Activated CD8-positive, alpha-beta memory T cell treated with anti-CD3 and anti-CD28 coated beads, Interleukin-2, amount 10 ng/mL, durations not matched to agents 7 days and 5 days (primary cell): ENCODE measurements around the gene CACNA2D3. TPM values are rescaled to one million over a fixed set of nuclear protein-coding genes. Genes with fewer than 3 reads are reported as not detected.

Experiments
- ATAC-seq: fragments of 150-1000 bp; cut with Tn5 transposase; one replicate; pipeline ENCODE4 v1.10.0; 2021; ENCODE audit warnings: moderate library complexity
- CTCF ChIA-PET: fragments of 350-600 bp; sonication (Branson Sonifier 250); formaldehyde crosslinking; loops from one replicate; lab custom pipeline; 2021; ENCODE audit warnings: antibody characterized with exemption; lab: Charles Lee
- DNase-seq: peaks from one replicate; pipeline ENCODE4 v3.0.0-alpha.2; 2020
- H3K27ac Mint-ChIP-seq: one replicate; pipeline ENCODE4 v1.8.0; 2021; ENCODE audit warnings: mild to moderate bottlenecking, mixed read lengths
- H3K27me3 Mint-ChIP-seq: one replicate; pipeline ENCODE4 v1.8.0; 2021; ENCODE audit warnings: mixed read lengths
- H3K36me3 Mint-ChIP-seq: one replicate; pipeline ENCODE4 v1.8.0; 2021; ENCODE audit warnings: mild to moderate bottlenecking, mixed read lengths
- H3K4me1 Mint-ChIP-seq: one replicate; pipeline ENCODE4 v1.8.0; 2021; ENCODE audit warnings: mixed read lengths
- H3K4me3 Mint-ChIP-seq: one replicate; pipeline ENCODE4 v1.8.0; 2021; ENCODE audit warnings: mild to moderate bottlenecking, moderate library complexity, mixed read lengths
- H3K9me3 Mint-ChIP-seq: one replicate; pipeline ENCODE4 v1.8.0; 2022; ENCODE audit warnings: low read depth, mixed read lengths
- total RNA-seq, 2 experiments: library from RNA; stranded (reverse); gene quantifications; one replicate each; pipeline ENCODE4 v1.2.3, GENCODE V29; 2021

The CACNA2D3 gene
- total RNA-seq, 2 experiments from 2014 or later: not detected

GRCh38 chr3:54565956-54566355 is 443.6 kb downstream of the CACNA2D3 start:
- CTCF ChIA-PET: interaction anchor here (1.4 kb wide), 1 partner anchor 627 kb away, joined by 3 read pairs; no protein-coding TSS in a partner anchor
- ATAC-seq (no peak), DNase-seq (no peak)
- peaks cover 2% of the 10 kb centered on the region for H3K9me3 Mint-ChIP-seq
- H3K4me1 Mint-ChIP-seq: no peaks in the 10 kb centered on the region
- H3K4me3 Mint-ChIP-seq: no peak overlapping the region
- no peaks in the 10 kb centered on the region for H3K27me3 Mint-ChIP-seq
- no peak overlapping the region for H3K27ac Mint-ChIP-seq
- H3K36me3 Mint-ChIP-seq: no peaks in the 10 kb centered on the region

GRCh38 chr3:54567949-54568348 is 445.6 kb downstream of the CACNA2D3 start:
- ATAC-seq (no peak), DNase-seq (no peak)
- no peaks in the 10 kb centered on the region for H3K36me3 Mint-ChIP-seq
- peaks cover 2% of the 10 kb centered on the region for H3K9me3 Mint-ChIP-seq
- H3K4me1 Mint-ChIP-seq: no peaks in the 10 kb centered on the region
- H3K27ac Mint-ChIP-seq: no peak overlapping the region
- CTCF ChIA-PET: no interaction called here
- H3K27me3 Mint-ChIP-seq: no peaks in the 10 kb centered on the region
- no peak overlapping the region for H3K4me3 Mint-ChIP-seq

- H3K36me3 Mint-ChIP-seq: no peaks in the 10 kb centered on the region
- no peak overlapping the region for H3K27ac Mint-ChIP-seq
- no peak overlapping the region for H3K4me3 Mint-ChIP-seq
- DNase-seq: no peak
- no peak for ATAC-seq
- no peaks in the 10 kb centered on the region for H3K27me3 Mint-ChIP-seq
- no peaks in the 10 kb centered on the region for H3K4me1 Mint-ChIP-seq
- CTCF ChIA-PET: interaction anchor here (0.6 kb wide), 1 partner anchor 16 kb away, joined by 3 read pairs; no protein-coding TSS in a partner anchor
- peaks cover 5% of the 10 kb centered on the region for H3K9me3 Mint-ChIP-seq
These were observed 447.7 kb downstream of the CACNA2D3 start for GRCh38 chr3:54570008-54570407.

GRCh38 chr3:54572197-54572895 is 450.0 kb downstream of the CACNA2D3 start:
- no peaks in the 10 kb centered on the region for H3K27me3 Mint-ChIP-seq
- no peak overlapping the region for H3K4me3 Mint-ChIP-seq
- H3K27ac Mint-ChIP-seq: no peak overlapping the region
- H3K36me3 Mint-ChIP-seq: no peaks in the 10 kb centered on the region
- H3K9me3 Mint-ChIP-seq: peaks cover 5% of the 10 kb centered on the region
- DNase-seq (no peak), ATAC-seq (no peak)
- no peaks in the 10 kb centered on the region for H3K4me1 Mint-ChIP-seq
- CTCF ChIA-PET: no interaction called here

GRCh38 chr3:54573858-54574257 is 451.5 kb downstream of the CACNA2D3 start:
- no peaks in the 10 kb centered on the region for H3K27me3 Mint-ChIP-seq
- no peak overlapping the region for H3K27ac Mint-ChIP-seq
- H3K4me1 Mint-ChIP-seq: no peaks in the 10 kb centered on the region
- H3K9me3 Mint-ChIP-seq: peaks cover 3% of the 10 kb centered on the region
- H3K36me3 Mint-ChIP-seq: no peaks in the 10 kb centered on the region
- ATAC-seq (no peak), DNase-seq (no peak)
- no peak overlapping the region for H3K4me3 Mint-ChIP-seq
- CTCF ChIA-PET: no interaction called here

- CTCF ChIA-PET: no interaction called here
- H3K9me3 Mint-ChIP-seq: peaks cover 5% of the 10 kb centered on the region
- ATAC-seq: no peak
- no peak overlapping the region for H3K27ac Mint-ChIP-seq
- DNase-seq: no peak
- H3K27me3 Mint-ChIP-seq: no peaks in the 10 kb centered on the region
- no peak overlapping the region for H3K4me3 Mint-ChIP-seq
- no peaks in the 10 kb centered on the region for H3K36me3 Mint-ChIP-seq
- H3K4me1 Mint-ChIP-seq: no peaks in the 10 kb centered on the region
These were observed 452.7 kb downstream of the CACNA2D3 start for GRCh38 chr3:54574906-54575617.

GRCh38 chr3:54575618-54575960 is 453.2 kb downstream of the CACNA2D3 start:
- DNase-seq: no peak
- H3K27ac Mint-ChIP-seq: no peak overlapping the region
- no peaks in the 10 kb centered on the region for H3K36me3 Mint-ChIP-seq
- peaks cover 5% of the 10 kb centered on the region for H3K9me3 Mint-ChIP-seq
- no peak for ATAC-seq
- CTCF ChIA-PET: no interaction called here
- no peaks in the 10 kb centered on the region for H3K27me3 Mint-ChIP-seq
- H3K4me1 Mint-ChIP-seq: no peaks in the 10 kb centered on the region
- H3K4me3 Mint-ChIP-seq: no peak overlapping the region

- Mint-ChIP-seq H3K27me3 (no peaks in the 10 kb centered on the region), H3K27ac (no peak overlapping the region), H3K9me3 (peaks cover 5% of the 10 kb centered on the region), H3K4me3 (no peak overlapping the region), H3K36me3 (no peaks in the 10 kb centered on the region), H3K4me1 (no peaks in the 10 kb centered on the region)
- no peak for DNase-seq
- CTCF ChIA-PET: no interaction called here
- no peak for ATAC-seq
These were observed 455.0 kb downstream of the CACNA2D3 start for GRCh38 chr3:54577313-54577712.

- H3K9me3 Mint-ChIP-seq: peaks cover 5% of the 10 kb centered on the region
- no peaks in the 10 kb centered on the region for H3K36me3 Mint-ChIP-seq
- H3K27me3 Mint-ChIP-seq: no peaks in the 10 kb centered on the region
- H3K27ac Mint-ChIP-seq: no peak overlapping the region
- ATAC-seq (no peak), DNase-seq (no peak)
- no peak overlapping the region for H3K4me3 Mint-ChIP-seq
- CTCF ChIA-PET: no interaction called here
- no peaks in the 10 kb centered on the region for H3K4me1 Mint-ChIP-seq
These were observed 456.1 kb downstream of the CACNA2D3 start for GRCh38 chr3:54578417-54578816.

- ATAC-seq (no peak), DNase-seq (no peak)
- Mint-ChIP-seq H3K9me3 (peaks cover 2% of the 10 kb centered on the region), H3K27ac (no peak overlapping the region), H3K4me1 (no peaks in the 10 kb centered on the region), H3K4me3 (no peak overlapping the region), H3K36me3 (no peaks in the 10 kb centered on the region), H3K27me3 (no peaks in the 10 kb centered on the region)
- CTCF ChIA-PET: interaction anchor here (1.0 kb wide), 1 partner anchor 152 kb away, joined by 3 read pairs; no protein-coding TSS in a partner anchor
These were observed 458.1 kb downstream of the CACNA2D3 start for GRCh38 chr3:54580453-54580852.

- Mint-ChIP-seq H3K4me3 (no peak overlapping the region), H3K27me3 (no peaks in the 10 kb centered on the region), H3K4me1 (no peaks in the 10 kb centered on the region), H3K36me3 (no peaks in the 10 kb centered on the region), H3K9me3 (peaks cover 2% of the 10 kb centered on the region), H3K27ac (no peak overlapping the region)
- ATAC-seq: no peak
- CTCF ChIA-PET: no interaction called here
- DNase-seq: no peak
These were observed 460.1 kb downstream of the CACNA2D3 start for GRCh38 chr3:54582424-54582823.

- ATAC-seq (no peak), DNase-seq (no peak)
- Mint-ChIP-seq H3K36me3 (no peaks in the 10 kb centered on the region), H3K27ac (no peak overlapping the region), H3K27me3 (no peaks in the 10 kb centered on the region), H3K4me3 (no peak overlapping the region), H3K4me1 (no peaks in the 10 kb centered on the region), H3K9me3 (no peaks in the 10 kb centered on the region)
- CTCF ChIA-PET: no interaction called here
These were observed 468.8 kb downstream of the CACNA2D3 start for GRCh38 chr3:54591157-54591556.

- DNase-seq (no peak), ATAC-seq (no peak)
- Mint-ChIP-seq H3K36me3 (no peaks in the 10 kb centered on the region), H3K4me3 (no peak overlapping the region), H3K9me3 (peaks cover 3% of the 10 kb centered on the region), H3K27ac (no peak overlapping the region), H3K4me1 (no peaks in the 10 kb centered on the region), H3K27me3 (no peaks in the 10 kb centered on the region)
- CTCF ChIA-PET: no interaction called here
These were observed 471.3 kb downstream of the CACNA2D3 start for GRCh38 chr3:54593653-54594052.

GRCh38 chr3:54596087-54596486 is 473.7 kb downstream of the CACNA2D3 start:
- CTCF ChIA-PET: no interaction called here
- peaks cover 3% of the 10 kb centered on the region for H3K9me3 Mint-ChIP-seq
- H3K27ac Mint-ChIP-seq: no peak overlapping the region

More at GRCh38 chr3:54596087-54596486, 473.7 kb downstream of the CACNA2D3 start:
- Mint-ChIP-seq H3K4me1 (no peaks in the 10 kb centered on the region), H3K4me3 (no peak overlapping the region), H3K27me3 (no peaks in the 10 kb centered on the region), H3K36me3 (no peaks in the 10 kb centered on the region)
- DNase-seq (no peak), ATAC-seq (no peak)
